H1 (cell line): ENCODE data around the gene VSIR. TPM values are rescaled to one million over a fixed set of nuclear protein-coding genes. Genes with fewer than 3 reads are reported as not detected.

ENCODE experiments used
- BCL11A ChIP-seq, 2 experiments: IDR thresholded peaks; one replicate each; pipeline ENCODE4 v1.6.1; 2011; ENCODE audit warnings: low read depth in 2 of 2, low read length in 2 of 2, mild to moderate bottlenecking in 2 of 2
- CBX8 ChIP-seq: fragments of 300-800, 300-1000 bp; sonication (generic); IDR thresholded peaks from 2 replicates; pipeline ENCODE4 v1.7.1; 2016; ENCODE audit warnings: low read depth, low read length, borderline replicate concordance
- EGR1 ChIP-seq: IDR thresholded peaks from 2 replicates; pipeline ENCODE4 v1.6.1; 2011; ENCODE audit warnings: low read depth, low read length, borderline replicate concordance
- GABPA ChIP-seq: IDR thresholded peaks from 2 replicates; pipeline ENCODE4 v1.6.1; 2011; ENCODE audit warnings: mild to moderate bottlenecking, low read length, moderate library complexity, borderline replicate concordance; ENCODE audit not compliant: insufficient read depth
- HDAC2 ChIP-seq, 2 experiments: fragments of 300-600 bp in 1 of 2; sonication (generic) in 1 of 2; IDR thresholded peaks; 2 replicates each; pipeline ENCODE4 v1.6.1; 2011 to 2012; ENCODE audit warnings: low read depth in 2 of 2, low read length in 2 of 2, mild to moderate bottlenecking in 2 of 2, moderate library complexity in 2 of 2, borderline replicate concordance in 1 of 2, inconsistent platforms in 1 of 2
- polyA plus RNA-seq, 7 experiments: library from polyadenylated mRNA; depleted of rRNA in 3 of 7; stranded (reverse) in 5 of 7; unstranded in 2 of 7; fragments of >200 nt in 5 of 7; fragments of 200-250 nt in 2 of 7; gene quantifications; 1 replicate in 5 of 7; 2 replicates in 1 of 7; 4 replicates in 1 of 7; pipeline versions ENCODE4 v1.2.1 to v1.2.3, GENCODE V29; 2011 to 2013; ENCODE audit warnings: missing spikeins in 2 of 7, mixed read lengths in 2 of 7
- total RNA-seq: library from RNA; stranded (reverse); fragmentation: NEBNext Ultra II Directional; extraction: Animal tissue kit (Norgen Biotek cat#: 25700); gene quantifications from 2 replicates; pipeline ENCODE4 v1.2.1, GENCODE V29; 2021

Gene VSIR
- total and polyA plus RNA-seq, 2 of the 8 experiments (the other 6 are each of a cell fraction or from before 2014, with no cell fraction given): 0.33 TPM; not detected in 1

DNA sequence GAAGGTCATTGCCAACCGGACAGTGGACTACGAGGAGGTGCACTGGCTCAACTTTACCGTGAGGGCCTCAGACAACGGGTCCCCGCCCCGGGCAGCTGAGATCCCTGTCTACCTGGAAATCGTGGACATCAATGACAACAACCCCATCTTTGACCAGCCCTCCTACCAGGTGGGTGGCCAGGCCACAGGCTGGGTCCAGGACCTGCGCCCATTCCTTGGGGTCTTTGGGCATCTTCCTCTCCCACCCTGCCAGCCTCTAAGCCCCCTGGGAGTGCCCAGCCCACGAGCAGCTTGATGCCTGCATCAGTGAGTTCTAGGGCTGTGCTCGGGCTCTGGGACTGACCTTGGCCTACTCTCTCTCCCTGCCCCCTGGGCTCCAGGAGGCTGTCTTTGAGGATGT lies 25.8 kb upstream of the VSIR start (continued):
- TF ChIP-seq GABPA (no peak), BCL11A (IDR thresholded peaks at IDR 0.05; ENCODE audit: low read depth in 2 of 2, low read length in 2 of 2) (no peak), CBX8 (no peak), EGR1 (no peak), HDAC2 (IDR thresholded peaks at IDR 0.05; ENCODE audit: borderline replicate concordance in 1 of 2, low read depth in 2 of 2, low read length in 2 of 2) (no peak)
